HepG2 (cell line): ENCODE data around the gene ZNF425. TPM values are rescaled to one million over a fixed set of nuclear protein-coding genes. Genes with fewer than 3 reads are reported as not detected.

Source experiments
- ATAC-seq: fragments of 200-7000 bp; cut with Tn5 transposase; 3 replicates; pipeline ENCODE4 v1.9.1; 2020; ENCODE audit warnings: mild to moderate bottlenecking, moderate library complexity
- BruUV-seq: library from RNA; stranded (reverse); fragments of 400-500 nt; replicated peaks from 2 replicates; lab custom pipeline; 2021; lab: Mats Ljungman, UMichigan
- CTCF ChIA-PET: fragments of 300-600 bp; formaldehyde crosslinking; extraction: SDS; loops from one replicate; lab custom pipeline; 2021; ENCODE audit warnings: low total read pairs, inconsistent platforms, low intra/inter-chr PET ratio; lab: Yijun Ruan, JAX
- POLR2A ChIA-PET: fragments of 350-600 bp; sonication (Branson Sonifier 250); formaldehyde crosslinking; loops from one replicate; lab custom pipeline; 2020; ENCODE audit warnings: antibody characterized with exemption, inconsistent platforms; lab: Yijun Ruan, JAX
- DNase-seq: peaks from one replicate; pipeline ENCODE4 v3.0.0-alpha.2; 2015; ENCODE audit warnings: low spot score
- FAIRE-seq: peaks from 3 replicates; lab custom pipeline; 2011; peaks lifted over from hg19 to GRCh38; lab: Jason Lieb, UNC
- H2AFZ ChIP-seq: one replicate; pipeline ENCODE4 v1.6.1; 2011; ENCODE audit warnings: low read length, inconsistent platforms
- H3K27ac ChIP-seq: fragments of 300-600 bp; 3 replicates; pipeline ENCODE4 v1.8.0; 2011; ENCODE audit warnings: mixed run types, mild to moderate bottlenecking, mixed read lengths, low read length, inconsistent platforms; ENCODE audit not compliant: insufficient read depth; ENCODE audit errors: extremely low read length
- H3K27me3 ChIP-seq, 2 experiments: fragments of 200-600 bp in 1 of 2; 2 replicates in 1 of 2; 3 replicates in 1 of 2; pipeline versions ENCODE4 v1.6.0 to v1.8.0; 2011; ENCODE audit warnings: low read length in 2 of 2, mild to moderate bottlenecking in 2 of 2, moderate library complexity in 2 of 2, inconsistent platforms in 1 of 2; ENCODE audit not compliant: insufficient read depth in 2 of 2, control insufficient read depth in 1 of 2
- H3K36me3 ChIP-seq, 2 experiments: fragments of 200-600 bp in 1 of 2; replicated peaks in 1 of 2; 2 replicates in 1 of 2; 3 replicates in 1 of 2; pipeline versions ENCODE4 v1.5.1 to v1.8.0; 2011; ENCODE audit warnings: low read length in 2 of 2, inconsistent platforms in 1 of 2; ENCODE audit not compliant: insufficient read depth in 2 of 2, control insufficient read depth in 1 of 2
- H3K4me1 ChIP-seq: 2 replicates; pipeline ENCODE4 v1.5.1; 2012; ENCODE audit warnings: low read length, inconsistent platforms; ENCODE audit not compliant: insufficient read depth
- H3K4me2 ChIP-seq: 2 replicates; pipeline ENCODE4 v1.6.0; 2011; ENCODE audit warnings: low read depth, low read length, inconsistent platforms
- H3K4me3 ChIP-seq, 3 experiments: fragments of 200-600 bp in 1 of 3; sonication (generic), shearing (Covaris generic) in 1 of 3; replicated peaks in 1 of 3; 2 replicates each; pipeline ENCODE4 v1.5.1; 2011 to 2016; ENCODE audit warnings: low read length in 3 of 3, inconsistent platforms in 2 of 3, low read depth in 2 of 3, mild to moderate bottlenecking in 2 of 3, control low read depth in 1 of 3, mixed read lengths in 1 of 3; ENCODE audit not compliant: insufficient read depth in 1 of 3
- H3K79me2 ChIP-seq: one replicate; pipeline ENCODE4 v1.6.1; 2011; ENCODE audit warnings: low read length, inconsistent platforms; ENCODE audit not compliant: insufficient read depth
- H3K9ac ChIP-seq: 2 replicates; pipeline ENCODE4 v1.6.0; 2011; ENCODE audit warnings: mild to moderate bottlenecking, low read depth, low read length, inconsistent platforms; ENCODE audit not compliant: insufficient read depth
- H3K9me3 ChIP-seq: 2 replicates; pipeline ENCODE4 v1.5.1; 2012; ENCODE audit warnings: mild to moderate bottlenecking, low read length
- H4K20me1 ChIP-seq: 2 replicates; pipeline ENCODE4 v1.6.0; 2011; ENCODE audit warnings: inconsistent platforms, mild to moderate bottlenecking, low read length, moderate library complexity; ENCODE audit not compliant: insufficient read depth
- BATF2 ChIP-seq: sonication (generic); formaldehyde crosslinking; IDR thresholded peaks from 2 replicates; pipeline ENCODE4 v1.8.0; 2022; ENCODE audit warnings: mild to moderate bottlenecking, missing genetic modification reagents, moderate library complexity
- GATA4 ChIP-seq: sonication (generic); IDR thresholded peaks from 2 replicates; pipeline ENCODE4 v1.6.1; 2016; ENCODE audit warnings: antibody characterized with exemption, low read depth, borderline replicate concordance
- GATAD2A ChIP-seq: IDR thresholded peaks from 2 replicates; pipeline ENCODE4 v1.6.1; 2016
- GZF1 ChIP-seq: sonication (generic); formaldehyde crosslinking; IDR thresholded peaks from 2 replicates; pipeline ENCODE4 v1.5.1; 2020; ENCODE audit warnings: mild to moderate bottlenecking, missing genetic modification reagents
- HNRNPLL ChIP-seq: fragments of 200-400 bp; formaldehyde crosslinking; IDR thresholded peaks from 2 replicates; pipeline ENCODE4 v1.6.1; 2017; ENCODE audit warnings: mild to moderate bottlenecking, low read depth, low read length; ENCODE audit not compliant: poor library complexity, severe bottlenecking
- HOXA5 ChIP-seq: sonication (generic); formaldehyde crosslinking; IDR thresholded peaks from 2 replicates; pipeline ENCODE4 v1.4.0; 2020; ENCODE audit warnings: missing genetic modification reagents
- PCBP2 ChIP-seq: fragments of 200-400 bp; formaldehyde crosslinking; optimal IDR thresholded peaks from 2 replicates; pipeline ENCODE3; 2018; ENCODE audit warnings: low read length, low read depth; ENCODE audit not compliant: poor library complexity, severe bottlenecking
- POGZ ChIP-seq: sonication (generic); formaldehyde crosslinking; IDR thresholded peaks from 2 replicates; pipeline ENCODE4 v1.4.0; 2020; ENCODE audit warnings: mild to moderate bottlenecking, missing genetic modification reagents
- REPIN1 ChIP-seq: sonication (generic); formaldehyde crosslinking; IDR thresholded peaks from 2 replicates; pipeline ENCODE4 v1.8.0; 2022; ENCODE audit warnings: missing genetic modification reagents, low read depth, mild to moderate bottlenecking, borderline replicate concordance
- SNAPC4 ChIP-seq: sonication (generic); formaldehyde crosslinking; IDR thresholded peaks from 2 replicates; pipeline ENCODE4 v1.4.0; 2020; ENCODE audit warnings: mild to moderate bottlenecking, missing genetic modification reagents
- TBP ChIP-seq: sonication (generic); formaldehyde crosslinking; IDR thresholded peaks from 2 replicates; pipeline ENCODE4 v1.5.0; 2020; ENCODE audit warnings: missing genetic modification reagents
- TP53 ChIP-seq: sonication (generic); formaldehyde crosslinking; conservative IDR thresholded peaks from 2 replicates; pipeline ENCODE4 v1.4.0; 2020; ENCODE audit warnings: missing genetic modification reagents
- XBP1 ChIP-seq: sonication (generic); formaldehyde crosslinking; IDR thresholded peaks from 2 replicates; pipeline ENCODE4 v1.5.0; 2020; ENCODE audit warnings: missing genetic modification reagents
- ZNF225 ChIP-seq: sonication (generic); formaldehyde crosslinking; IDR thresholded peaks from 2 replicates; pipeline ENCODE4 v1.4.0; 2020; ENCODE audit warnings: mild to moderate bottlenecking, missing genetic modification reagents
- ZNF326 ChIP-seq: sonication (generic); formaldehyde crosslinking; IDR thresholded peaks from 2 replicates; pipeline ENCODE4 v1.4.0; 2020; ENCODE audit warnings: missing genetic modification reagents, borderline replicate concordance
- ZNF512B ChIP-seq: sonication (generic); formaldehyde crosslinking; IDR thresholded peaks from 2 replicates; pipeline ENCODE4 v1.5.1; 2020; ENCODE audit warnings: missing genetic modification reagents, mild to moderate bottlenecking, borderline replicate concordance
- ZNF580 ChIP-seq: IDR thresholded peaks from 2 replicates; pipeline ENCODE4 v1.6.1; 2016; ENCODE audit warnings: low read depth, borderline replicate concordance
- WGBS: methylation state at CpG from one replicate; pipeline ENCODE4 v1.1.6; 2017; ENCODE audit warnings: low lambda C conversion rate; 5-methylcytosine and 5-hydroxymethylcytosine counted together
- in situ Hi-C: cut with HindIII; loops from 2 replicates; pipeline ENCODE4 v1.10.0; 2017; ENCODE audit warnings: low pct_unique_long_range_greater_than_20kb; ENCODE audit not compliant: extremely low pct_ligation_motif_present
- intact Hi-C: fragments of 100-400 bp; cut with micrococcal nuclease; formaldehyde crosslinking; loops from one replicate; pipeline ENCODE4 v1.10.0; 2022; ENCODE audit not compliant: unreplicated experiment
- polyA plus RNA-seq, 8 experiments: library from polyadenylated mRNA; depleted of rRNA in 3 of 8; stranded (reverse) in 7 of 8; unstranded in 1 of 8; fragments of >200 nt; fragmentation: Illumina TruSeq in 4 of 8; extraction: Trizol in 4 of 8; gene quantifications; 2 replicates each; pipeline versions ENCODE4 v1.2.1 to v1.2.3, GENCODE V29; 2011 to 2016; ENCODE audit warnings: low read depth in 4 of 8, missing spikeins in 1 of 8, mixed read lengths in 1 of 8; ENCODE audit not compliant: insufficient read depth in 1 of 8
- total RNA-seq, 5 experiments: library from RNA; depleted of rRNA; stranded (reverse); fragments of >200 nt; fragmentation: Illumina TruSeq; extraction: Trizol; gene quantifications; 2 replicates each; pipeline ENCODE4 v1.2.3, GENCODE V29; 2016; ENCODE audit warnings: low read depth in 1 of 5

The ZNF425 gene
- total and polyA plus RNA-seq, 2 of the 13 experiments (the other 11 are each of a cell fraction or from before 2014, with no cell fraction given): 0.51 to 1.1 TPM

GRCh38 chr7:149087376-149087775 lies 38.7 kb downstream of the ZNF425 start (continued):
- TF ChIP-seq GZF1 (CRISPR knock-in tag): no peak
- TF ChIP-seq GATA4: no peak
- no peak for TF ChIP-seq BATF2 (CRISPR knock-in tag)
- TF ChIP-seq HNRNPLL: no peak
- TF ChIP-seq SNAPC4 (CRISPR knock-in tag): no peak
- no peak for TF ChIP-seq ZNF580
- TF ChIP-seq PCBP2: no peak
- TF ChIP-seq, all 625 proteins: peak for 0

- WGBS: 96% methylated on average over 1 of the region's 1 CpG
- DNase-seq (no peak), FAIRE-seq (no peak), ATAC-seq (no peak)
- H3K4me2 ChIP-seq: no peak overlapping the region
- H3K4me1 ChIP-seq: peaks cover 25% of the 10 kb centered on the region
- H4K20me1 ChIP-seq: no peaks in the 10 kb centered on the region
- H3K79me2 ChIP-seq: peaks cover 8% of the 10 kb centered on the region
- in situ Hi-C loops: no loop called here
- no peak overlapping the region for H2AFZ ChIP-seq
- no peak overlapping the region for H3K27ac ChIP-seq
- no peaks in the 10 kb centered on the region for H3K36me3 ChIP-seq
- no peak overlapping the region for H3K9ac ChIP-seq
- BruUV-seq: no TSS peak
- no peak overlapping the region for H3K4me3 ChIP-seq
- intact Hi-C loops: no loop called here
- H3K27me3 ChIP-seq: no peaks in the 10 kb centered on the region; a peak in 1 of 5 replicates
- ChIA-PET CTCF (no interaction called here), POLR2A (no interaction called here)
- no peaks in the 10 kb centered on the region for H3K9me3 ChIP-seq
- TF ChIP-seq ZNF326: no peak
- no peak for TF ChIP-seq TBP (CRISPR knock-in tag)
- TF ChIP-seq ZNF225 (CRISPR knock-in tag): no peak
- TF ChIP-seq REPIN1 (CRISPR knock-in tag): no peak
- no peak for TF ChIP-seq POGZ (CRISPR knock-in tag)
- no peak for TF ChIP-seq HOXA5
- no peak for TF ChIP-seq XBP1 (CRISPR knock-in tag)
- no peak for TF ChIP-seq TP53 (CRISPR knock-in tag)
- no peak for TF ChIP-seq ZNF512B
- no peak for TF ChIP-seq GATAD2A (CRISPR knock-in tag)
These were observed 40.3 kb downstream of the ZNF425 start for GRCh38 chr7:149085866-149086265.
